ENCODE data around the gene PSMD3.
"Not testable (repeated sequence)": the region's sequence is repeated elsewhere in the genome, so short reads cannot be mapped to it uniquely, and the experiment has no call there.

PSMD3 gene

GRCh38 chr17:39980351-39981206, at the start of gene PSMD3:
PSMD3 (plus strand) TSS chr17:39980807; CDS start chr17:39980971, 164 bp downstream.
- peak; percentile 95 for DNase-seq (ENCODE audit: low read depth)

- DNase-seq (ENCODE audit: low read depth), result no peak
Measured at GRCh38 chr17:39933912-39934311, 46.7 kb upstream of the PSMD3 start.

GRCh38 chr17:39934324-39934723, 46.3 kb upstream of the PSMD3 start:
- DNase-seq (ENCODE audit: low read depth), result no peak

- DNase-seq (ENCODE audit: low read depth), result no peak
Measured at GRCh38 chr17:39935909-39936308, 44.7 kb upstream of the PSMD3 start.

GRCh38 chr17:39937447-39937846, 43.2 kb upstream of the PSMD3 start:
- no peak for DNase-seq (ENCODE audit: low read depth)

- no peak for DNase-seq (ENCODE audit: low read depth)
Measured at GRCh38 chr17:39938140-39938869, 42.3 kb upstream of the PSMD3 start.

- DNase-seq (ENCODE audit: low read depth), result no peak
Measured at GRCh38 chr17:39939106-39939505, 41.5 kb upstream of the PSMD3 start.

- no peak for DNase-seq (ENCODE audit: low read depth)
Measured at GRCh38 chr17:39939588-39940419, 40.8 kb upstream of the PSMD3 start.

GRCh38 chr17:39943702-39944392, 36.8 kb upstream of the PSMD3 start:
- no peak for DNase-seq (ENCODE audit: low read depth)

- DNase-seq (ENCODE audit: low read depth), result no peak
Measured at GRCh38 chr17:39944393-39944711, 36.3 kb upstream of the PSMD3 start.

- DNase-seq (ENCODE audit: low read depth), result no peak
Measured at GRCh38 chr17:39946551-39947330, 33.9 kb upstream of the PSMD3 start.

- DNase-seq (ENCODE audit: low read depth), result not testable (repeated sequence)
Measured at GRCh38 chr17:39948489-39948828, 32.1 kb upstream of the PSMD3 start.

- DNase-seq (ENCODE audit: low read depth), result no peak
Measured at GRCh38 chr17:39949028-39949427, 31.6 kb upstream of the PSMD3 start.

- DNase-seq (ENCODE audit: low read depth), result no peak
Measured at GRCh38 chr17:39950871-39951348, 29.7 kb upstream of the PSMD3 start.

GRCh38 chr17:39951924-39952679, 28.5 kb upstream of the PSMD3 start:
- DNase-seq (ENCODE audit: low read depth), result no peak

- DNase-seq (ENCODE audit: low read depth), result peak; percentile 89
Measured at GRCh38 chr17:39952680-39953470, 27.7 kb upstream of the PSMD3 start.

- DNase-seq (ENCODE audit: low read depth), result no peak
Measured at GRCh38 chr17:39953471-39953888, 27.1 kb upstream of the PSMD3 start.

GRCh38 chr17:39954876-39955275, 25.7 kb upstream of the PSMD3 start:
- DNase-seq (ENCODE audit: low read depth), result no peak

GRCh38 chr17:39955726-39956225, 24.8 kb upstream of the PSMD3 start:
- no peak for DNase-seq (ENCODE audit: low read depth)
